ENCODE data around the gene REPIN1.

REPIN1 gene

GRCh38 chr7:150336746-150337145, 31.9 kb upstream of the REPIN1 start:
- DNase-seq = no peak

DNA sequence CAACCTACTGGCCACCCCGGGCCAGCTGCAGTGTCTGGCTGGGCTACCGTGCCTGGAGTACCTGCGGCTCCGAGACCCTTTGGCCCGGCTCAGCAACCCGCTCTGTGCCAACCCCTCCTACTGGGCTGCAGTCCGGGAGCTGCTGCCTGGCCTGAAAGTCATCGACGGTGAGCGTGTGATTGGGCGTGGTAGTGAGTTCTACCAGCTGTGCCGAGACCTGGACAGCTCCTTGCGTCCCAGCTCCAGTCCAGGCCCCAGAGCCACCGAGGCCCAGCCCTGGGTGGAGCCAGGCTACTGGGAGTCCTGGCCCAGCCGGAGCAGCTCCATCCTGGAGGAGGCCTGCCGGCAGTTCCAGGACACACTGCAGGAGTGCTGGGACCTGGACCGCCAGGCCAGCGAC, 31.4 kb upstream of the REPIN1 start:
- no peak for DNase-seq

GRCh38 chr7:150337659-150338081, 31.0 kb upstream of the REPIN1 start:
- no peak for DNase-seq

- DNase-seq = no peak
Measured at GRCh38 chr7:150338166-150338829, 30.3 kb upstream of the REPIN1 start.

DNA sequence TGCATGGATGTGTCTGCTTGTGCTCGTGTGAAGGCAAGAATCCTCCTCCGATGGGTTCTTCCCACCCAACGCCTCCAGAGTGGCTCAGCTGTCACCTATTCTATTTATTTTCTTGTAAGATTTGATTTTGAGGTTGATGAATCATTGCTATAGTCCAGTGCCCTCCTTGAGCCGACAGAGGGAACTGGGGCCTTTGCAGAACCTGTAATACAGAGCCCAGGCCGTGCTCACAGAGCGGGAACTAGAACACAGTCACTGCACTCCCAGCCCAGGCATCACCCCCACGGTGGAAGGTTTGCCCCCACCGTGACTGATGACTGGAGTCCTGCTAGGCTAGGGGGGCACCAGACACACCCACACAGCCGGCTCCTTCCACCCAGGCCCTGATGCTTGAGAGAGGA, 29.2 kb upstream of the REPIN1 start:
- no peak for DNase-seq

DNA sequence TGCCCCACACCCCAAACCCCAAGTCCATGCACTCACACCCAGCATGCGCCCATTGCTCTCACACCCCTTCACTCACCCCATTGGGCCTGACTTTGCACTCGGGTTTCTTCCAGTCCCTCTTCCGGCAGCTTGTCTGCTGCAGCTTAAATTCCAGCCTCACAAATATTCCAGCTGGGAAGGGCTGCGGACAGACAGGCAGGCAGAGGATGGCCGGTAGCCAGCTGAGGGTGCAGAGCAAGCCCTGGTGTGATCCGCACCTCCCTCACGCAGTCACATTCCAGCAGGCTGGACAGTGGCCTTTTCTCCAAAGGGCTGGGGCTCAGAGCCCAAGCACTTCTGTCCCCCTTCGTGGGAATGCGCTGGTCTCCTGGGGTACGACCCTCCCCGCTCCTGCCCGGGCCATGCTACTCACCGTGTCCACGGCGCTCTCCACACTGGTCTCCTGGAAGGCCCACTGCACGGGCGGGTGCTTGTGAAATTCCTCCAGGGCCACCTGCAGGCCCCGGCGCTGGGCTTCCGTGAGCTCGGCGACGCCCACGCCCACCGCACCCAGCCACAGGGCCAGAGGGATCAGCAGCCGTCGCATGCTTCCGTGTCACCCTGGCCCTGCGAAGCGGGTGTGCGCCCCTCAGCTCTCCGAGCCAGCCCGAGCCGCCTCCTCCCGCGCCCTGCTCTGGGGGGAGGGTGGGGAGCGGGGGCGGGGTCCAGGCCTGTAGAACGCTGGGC, 28.4 kb upstream of the REPIN1 start:
- no peak for DNase-seq

DNA sequence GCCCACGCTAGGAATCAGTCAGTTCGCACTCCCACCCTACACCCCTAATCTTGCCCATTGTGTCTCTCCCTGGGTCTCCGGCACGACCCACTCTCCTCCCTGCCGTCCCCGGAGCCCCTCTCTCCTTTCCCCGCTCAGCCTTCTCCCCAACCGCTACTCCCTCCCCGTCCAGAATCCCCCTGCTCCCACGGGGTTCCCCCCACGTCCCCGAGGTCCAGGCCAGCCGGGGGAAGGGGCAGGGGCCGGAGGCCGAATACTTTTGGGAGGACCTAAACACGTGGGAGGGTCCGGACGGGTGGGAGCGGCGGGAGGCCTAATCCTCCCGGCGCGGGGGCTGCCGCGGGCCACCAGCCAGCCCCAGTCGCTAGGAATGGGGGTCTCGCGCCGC, 27.8 kb upstream of the REPIN1 start:
- DNase-seq = no peak

GRCh38 chr7:150341263-150342120, 27.1 kb upstream of the REPIN1 start, which contains the start of gene RARRES2:
RARRES2 (minus strand) TSS chr7:150341629; CDS start chr7:150340609, 1,020 bp downstream.
- peak in 7 of 56 donors; percentile 16 to 57 (median 32) for DNase-seq

GRCh38 chr7:150342121-150342408, 26.6 kb upstream of the REPIN1 start:
- DNase-seq = no peak

DNA sequence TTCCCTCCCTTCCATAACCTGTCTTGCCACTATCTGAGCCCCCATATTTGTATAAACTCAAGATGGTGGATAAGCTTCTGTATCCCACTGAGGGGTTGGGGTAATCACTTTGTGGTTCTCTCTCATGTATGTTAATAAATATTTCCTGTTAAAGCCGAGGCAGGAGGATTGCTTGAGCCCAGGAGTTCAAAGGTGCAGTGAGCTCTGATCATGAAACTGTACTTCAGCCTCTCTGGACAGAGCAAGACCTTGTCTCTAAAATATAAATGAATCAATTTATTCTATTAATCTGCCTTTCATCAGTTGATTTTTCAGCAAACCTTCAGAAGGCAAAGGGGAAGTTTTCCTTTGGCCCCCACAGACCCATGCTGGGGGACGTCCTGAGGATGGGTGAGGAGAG, 25.4 kb upstream of the REPIN1 start:
- DNase-seq = no peak

DNA sequence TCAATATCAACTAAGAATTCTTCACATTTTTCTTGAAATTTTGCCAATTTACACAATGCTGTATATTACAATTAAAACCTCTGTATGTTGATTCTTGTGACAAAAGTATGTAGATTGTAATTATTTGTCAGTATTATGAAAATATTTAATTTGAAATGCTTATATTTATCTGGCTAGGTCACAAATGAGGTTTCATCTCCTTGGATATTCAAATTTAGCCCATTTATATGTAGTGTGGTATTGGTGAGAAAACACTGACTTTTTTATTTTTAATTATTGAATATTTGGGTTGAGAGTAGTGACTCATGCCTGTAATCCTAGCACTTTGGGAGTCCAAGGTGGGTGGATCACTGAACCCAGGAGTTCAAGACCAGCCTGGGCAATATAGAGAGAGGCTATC, 24.3 kb upstream of the REPIN1 start:
- no peak for DNase-seq

- no peak for DNase-seq
Measured at GRCh38 chr7:150345012-150345411, 23.6 kb upstream of the REPIN1 start.

DNA sequence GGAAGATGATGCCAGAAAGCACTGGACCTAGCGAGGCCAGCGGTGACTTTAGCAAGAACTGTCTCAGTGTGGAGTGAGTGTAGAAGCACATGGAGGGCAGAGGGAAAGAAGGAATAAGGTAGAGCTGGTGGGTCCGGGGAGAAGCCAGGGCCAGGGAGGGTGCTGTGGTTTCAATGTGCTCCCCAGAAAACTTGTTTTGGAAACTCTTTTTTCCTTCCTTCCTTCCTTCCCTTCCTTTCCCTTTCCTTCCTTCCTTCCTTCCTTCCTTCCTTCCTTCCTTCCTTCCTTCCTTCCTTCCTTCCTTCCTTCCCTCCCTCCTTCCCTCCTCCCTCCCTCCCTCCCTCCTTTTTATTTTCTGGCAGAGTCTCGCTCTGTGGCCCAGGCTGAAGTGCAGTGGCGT, 21.7 kb upstream of the REPIN1 start:
- no peak for DNase-seq

GRCh38 chr7:150351587-150352194, 16.9 kb upstream of the REPIN1 start:
- no peak for DNase-seq

GRCh38 chr7:150355666-150356059, 13.0 kb upstream of the REPIN1 start:
- no peak for DNase-seq

DNA sequence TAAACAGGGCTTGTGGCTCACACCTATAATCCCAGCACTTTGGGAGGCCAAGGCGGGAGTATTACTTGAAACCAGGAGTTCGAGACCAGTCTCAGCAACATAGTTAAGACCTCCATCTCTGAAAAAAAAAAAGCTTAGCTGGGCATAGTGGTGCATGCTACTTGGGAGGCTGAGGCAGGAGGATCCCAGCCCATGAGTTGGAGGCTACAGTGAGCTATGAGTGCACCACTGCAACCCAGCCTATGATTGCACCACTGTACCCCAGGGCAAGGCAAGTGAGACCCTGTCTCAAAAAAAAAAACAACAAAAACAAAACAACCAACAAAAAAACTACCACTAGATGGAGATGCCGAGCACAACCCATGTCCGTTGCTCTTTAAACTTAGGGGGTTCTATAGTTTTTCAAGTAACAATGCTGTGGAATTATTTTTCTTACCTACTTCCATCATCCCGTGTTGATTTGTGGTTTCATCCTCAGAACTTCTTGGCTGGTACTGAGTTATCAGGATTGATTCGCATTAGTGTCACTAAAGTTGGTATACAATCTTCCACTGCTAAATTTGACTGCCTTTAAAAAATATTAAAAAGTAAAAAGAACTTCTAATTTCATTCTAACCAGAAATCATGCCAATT, 12.2 kb upstream of the REPIN1 start:
- DNase-seq = no peak

GRCh38 chr7:150357270-150357669, 11.4 kb upstream of the REPIN1 start:
- no peak for DNase-seq

DNA sequence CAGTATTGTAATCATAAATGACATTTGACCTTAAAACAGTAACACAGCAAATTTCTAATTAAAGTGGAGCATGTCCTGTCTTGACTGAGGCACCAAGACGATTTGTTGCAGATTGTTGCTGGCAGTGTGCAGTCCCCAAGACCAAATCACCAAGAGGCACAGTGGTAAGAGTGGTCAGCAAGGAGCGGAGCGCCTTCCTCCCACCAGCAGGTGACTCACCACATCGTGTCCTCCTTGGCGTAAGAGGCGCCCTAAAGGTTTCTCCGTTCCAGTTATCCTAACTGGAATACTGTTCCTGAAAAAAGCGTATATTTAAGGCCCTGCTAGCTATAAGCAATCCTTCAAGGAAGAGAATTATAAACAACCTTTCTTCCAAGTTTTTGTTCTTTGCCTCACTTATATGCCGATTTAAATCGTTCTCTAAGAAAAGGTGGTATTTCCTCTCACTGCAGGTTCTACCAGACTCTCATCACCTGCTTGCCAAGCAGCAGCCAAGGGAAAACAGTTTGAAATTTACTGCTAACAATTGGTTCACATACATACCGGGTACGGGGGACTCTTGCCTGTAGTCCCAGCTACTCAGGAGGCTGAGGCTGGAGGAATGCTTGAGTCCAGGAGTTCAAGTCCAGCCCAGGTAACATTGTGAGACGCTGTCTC, 10.7 kb upstream of the REPIN1 start:
- no peak for DNase-seq

DNA sequence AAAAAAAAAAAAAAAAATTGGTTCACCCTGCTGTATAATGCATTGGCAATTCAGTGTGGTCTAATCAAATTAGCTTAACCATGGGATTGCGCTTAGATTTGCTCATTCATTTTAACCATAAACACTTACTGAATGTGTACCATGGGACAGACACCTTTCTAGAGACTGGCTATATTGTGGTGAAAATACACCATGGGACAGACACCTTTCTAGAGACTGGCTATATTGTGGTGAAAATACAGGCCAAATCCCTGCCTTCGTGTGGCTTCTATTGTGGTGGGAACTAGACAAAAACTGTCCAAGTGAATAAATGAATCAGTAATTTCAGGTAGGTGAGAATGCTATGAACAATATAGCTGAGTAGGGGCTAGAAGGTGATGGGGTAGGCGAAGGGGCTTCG, 10.2 kb upstream of the REPIN1 start:
- no peak for DNase-seq

DNA sequence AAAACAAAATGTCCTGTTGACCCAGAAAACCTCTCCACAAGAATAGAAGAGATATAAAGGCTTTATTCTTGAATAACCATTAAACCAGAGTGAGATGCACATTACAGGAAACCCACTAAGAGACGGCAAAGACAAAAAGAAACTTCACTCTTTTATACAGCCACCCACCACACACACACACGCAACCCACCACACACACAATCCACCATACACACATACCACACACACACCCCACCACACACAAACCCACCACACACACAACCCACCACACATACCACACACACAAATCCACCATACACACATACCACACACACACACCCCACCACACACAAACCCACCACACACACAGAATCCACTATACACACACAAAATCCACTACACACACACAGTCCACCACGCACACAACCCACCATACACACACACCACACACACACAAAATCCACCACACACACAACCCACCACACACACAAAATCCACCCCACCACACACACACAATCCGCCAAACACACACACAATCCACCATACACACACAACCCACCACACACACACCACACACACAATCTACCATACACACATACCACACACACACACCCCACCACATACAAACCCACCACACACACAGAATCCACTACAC, 9.5 kb upstream of the REPIN1 start:
- DNase-seq = no peak

Measured in nucleus accumbens (tissue), 56 donors.